ENCODE results near the gene CCNL1. TPM values are rescaled to one million over a fixed set of nuclear protein-coding genes. Genes with fewer than 3 reads are reported as not detected.

The CCNL1 gene
- total and polyA plus RNA-seq, 2 donors (not counting 3 experiments of a cell fraction or from before 2014, with no cell fraction given): 119 to 137 TPM

- DNase-seq (ENCODE audit: low read depth, low spot score) (peak; percentile 63), FAIRE-seq (peak; percentile 79)
- H3K79me2 ChIP-seq (ENCODE audit: control insufficient read depth, insufficient read depth, low read length): no peaks in the 10 kb centered on the region
- no peak overlapping the region for H2AFZ ChIP-seq (ENCODE audit: low read depth, low read length)
- intact Hi-C loops (cut with micrococcal nuclease): loop anchor here (1.0 kb wide), 2 partner anchors 26 to 41 kb away; partner anchors contain the start of gene CCNL1
- dilution Hi-C loops (cut with MboI; ENCODE audit: extremely low pct_ligation_motif_present, low sequenced_read_pairs): no loop called here
- no TSS peak for BruUV-seq (replicated peaks)
- no peak overlapping the region for H3K4me3 ChIP-seq (replicated peaks in 1 of 3; ENCODE audit: insufficient read depth in 1 of 3, low read depth in 1 of 3, low read length in 3 of 3)
- CTCF ChIA-PET: interaction anchor here (0.6 to 2.8 kb wide), 47 partner anchors 9 to 1207 kb away, joined by 3 to 39 read pairs (median 4); partner anchors contain the start of genes CCNL1 and PTX3
- no peak for TF ChIP-seq MAX (IDR thresholded peaks at IDR 0.05; ENCODE audit: insufficient read depth, insufficient read length)
- peak; percentile 40 to 41 for TF ChIP-seq CTCF (IDR thresholded peaks at IDR 0.05; ENCODE audit: extremely low read depth in 1 of 2, insufficient read depth in 1 of 2, low read depth in 1 of 2, low read length in 2 of 2)
- no peaks in the 10 kb centered on the region for H3K27me3 ChIP-seq (ENCODE audit: control insufficient read depth in 2 of 2, insufficient read depth in 2 of 2, low read length in 2 of 2)
- no peaks in the 10 kb centered on the region for H3K9me3 ChIP-seq (replicated peaks; ENCODE audit: control insufficient read depth, insufficient read depth, low read length)
- H3K9me1 ChIP-seq (replicated peaks; ENCODE audit: control insufficient read depth, extremely low read depth, insufficient read depth, low read length): no peaks in the 10 kb centered on the region
- H3K4me2 ChIP-seq (ENCODE audit: insufficient read depth, low read length): no peak overlapping the region
- H3K9ac ChIP-seq (replicated peaks; ENCODE audit: extremely low read depth, insufficient read depth, low read length): no peak overlapping the region
- H4K20me1 ChIP-seq (replicated peaks; ENCODE audit: control insufficient read depth, extremely low read depth, insufficient read depth, low read length): no peaks in the 10 kb centered on the region
- no peaks in the 10 kb centered on the region for H3K36me3 ChIP-seq (ENCODE audit: control insufficient read depth in 2 of 2, extremely low read depth in 1 of 2, insufficient read depth in 2 of 2, low read length in 2 of 2)
- no peak overlapping the region for H3K27ac ChIP-seq (ENCODE audit: insufficient read depth, low read depth, low read length)
- POLR2A ChIA-PET: interaction anchor here (1.0 kb wide), 1 partner anchor 41 kb away, joined by 5 read pairs; the partner anchor contains the start of gene CCNL1
- H3K4me1 ChIP-seq (ENCODE audit: control insufficient read depth, extremely low read depth, insufficient read depth, low read length): peaks cover 14% of the 10 kb centered on the region
Observed at GRCh38 chr3:157201648-157202278, 41.8 kb upstream of the CCNL1 start.

- intact Hi-C loops (cut with micrococcal nuclease): loop anchor here (5.0 kb wide), 1 partner anchor 1203 kb away; no protein-coding TSS in a partner anchor
- DNase-seq (ENCODE audit: low read depth, low spot score) (no peak), FAIRE-seq (no peak)
- H3K9me3 ChIP-seq (replicated peaks; ENCODE audit: control insufficient read depth, insufficient read depth, low read length): no peaks in the 10 kb centered on the region
- H3K4me2 ChIP-seq (ENCODE audit: insufficient read depth, low read length): no peak overlapping the region
- dilution Hi-C loops (cut with MboI; ENCODE audit: extremely low pct_ligation_motif_present, low sequenced_read_pairs): no loop called here
- no peak overlapping the region for H3K9ac ChIP-seq (replicated peaks; ENCODE audit: extremely low read depth, insufficient read depth, low read length)
- TF ChIP-seq POLR2AphosphoS5 (IDR thresholded peaks at IDR 0.05; ENCODE audit: insufficient read depth, low read depth, low read length) (no peak), FOS (IDR thresholded peaks at IDR 0.05; ENCODE audit: borderline replicate concordance, insufficient read depth, low read length) (no peak), CTCF (IDR thresholded peaks at IDR 0.05; ENCODE audit: extremely low read depth in 1 of 2, insufficient read depth in 1 of 2, low read depth in 1 of 2, low read length in 2 of 2) (no peak), JUN (IDR thresholded peaks at IDR 0.05; ENCODE audit: borderline replicate concordance, insufficient read depth, insufficient read length, low read depth) (no peak), MYC (IDR thresholded peaks at IDR 0.05; ENCODE audit: low read depth, low read length) (no peak), EZH2 (IDR thresholded peaks at IDR 0.05; ENCODE audit: borderline replicate concordance, low read depth, low read length, severe bottlenecking) (no peak), MAX (IDR thresholded peaks at IDR 0.05; ENCODE audit: insufficient read depth, insufficient read length) (no peak), POLR2A (IDR thresholded peaks at IDR 0.05; ENCODE audit: low read depth, low read length) (no peak), GATA2 (IDR thresholded peaks at IDR 0.05; ENCODE audit: insufficient read depth, insufficient read length, low read depth, low read length) (no peak)
- H3K4me3 ChIP-seq (replicated peaks in 1 of 3; ENCODE audit: insufficient read depth in 1 of 3, low read depth in 1 of 3, low read length in 3 of 3): no peak overlapping the region
- no peaks in the 10 kb centered on the region for H3K9me1 ChIP-seq (replicated peaks; ENCODE audit: control insufficient read depth, extremely low read depth, insufficient read depth, low read length)
- peaks cover 7% of the 10 kb centered on the region for H3K4me1 ChIP-seq (ENCODE audit: control insufficient read depth, extremely low read depth, insufficient read depth, low read length)
- no peak overlapping the region for H3K27ac ChIP-seq (ENCODE audit: insufficient read depth, low read depth, low read length)
- BruUV-seq (replicated peaks): no TSS peak
- H2AFZ ChIP-seq (ENCODE audit: low read depth, low read length): no peak overlapping the region
- ChIA-PET CTCF (interaction anchor here (1.0 to 1.4 kb wide), 2 partner anchors 23 to 25 kb away, joined by 4 read pairs; no protein-coding TSS in a partner anchor), POLR2A (no interaction called here)
- H3K36me3 ChIP-seq (ENCODE audit: control insufficient read depth in 2 of 2, extremely low read depth in 1 of 2, insufficient read depth in 2 of 2, low read length in 2 of 2): no peaks in the 10 kb centered on the region
- H3K79me2 ChIP-seq (ENCODE audit: control insufficient read depth, insufficient read depth, low read length): no peaks in the 10 kb centered on the region
- no peaks in the 10 kb centered on the region for H4K20me1 ChIP-seq (replicated peaks; ENCODE audit: control insufficient read depth, extremely low read depth, insufficient read depth, low read length)
- no peaks in the 10 kb centered on the region for H3K27me3 ChIP-seq (ENCODE audit: control insufficient read depth in 2 of 2, insufficient read depth in 2 of 2, low read length in 2 of 2)
Observed at GRCh38 chr3:157199841-157200240, 39.9 kb upstream of the CCNL1 start.

Data from endothelial cell of umbilical vein (primary cell).